ENCODE results near the gene COL6A2. TPM values are rescaled to one million over a fixed set of nuclear protein-coding genes. Genes with fewer than 3 reads are reported as not detected.

COL6A2 gene
- total and polyA plus RNA-seq, 10 of the 15 experiments (the other 5 are each of a cell fraction or from before 2014, with no cell fraction given), result 0.16 to 1.3 (median 0.34) TPM; not detected in 7

DNA sequence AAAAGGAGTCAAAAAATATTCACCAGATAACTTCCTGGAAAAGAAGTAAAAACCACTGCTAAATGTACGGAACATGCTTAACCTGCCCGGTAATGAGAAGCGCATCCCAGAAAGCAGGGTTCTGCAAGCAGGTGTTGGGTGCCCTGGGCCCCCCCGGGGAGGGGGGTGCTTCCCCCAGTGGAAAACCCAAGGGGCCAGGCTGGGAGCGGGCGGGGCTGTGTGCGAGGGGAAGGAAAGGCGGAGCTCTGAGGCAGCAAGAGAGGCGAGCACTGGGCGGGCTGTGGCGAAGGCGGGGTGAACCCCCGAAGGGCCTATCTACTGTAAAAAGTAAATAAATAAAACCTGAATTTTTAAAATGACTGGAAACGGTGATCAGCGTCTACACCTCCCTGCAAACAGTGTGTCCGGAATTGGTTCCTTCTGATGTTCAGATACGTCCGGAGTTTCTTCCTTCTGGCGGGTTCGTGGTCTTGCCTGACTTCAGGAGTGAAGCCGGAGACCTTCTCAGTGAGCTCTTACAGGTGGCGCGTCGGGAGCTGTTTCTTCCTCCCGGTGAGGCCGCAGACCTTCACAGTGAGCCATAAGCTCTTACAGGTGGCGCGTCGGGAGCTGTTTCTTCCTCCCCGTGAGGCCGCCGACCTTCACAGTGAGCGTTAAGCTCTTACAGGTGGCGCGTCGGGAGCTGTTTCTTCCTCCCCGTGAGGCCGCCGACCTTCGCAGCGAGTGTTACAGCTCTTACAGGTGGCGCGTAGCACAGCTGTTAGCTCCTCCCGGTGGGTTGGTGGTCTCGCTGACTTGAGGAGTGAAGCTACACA lies 44.1 kb downstream of the COL6A2 start:
- DNase-seq (ENCODE audit: low read depth, low spot score) (no peak), FAIRE-seq (no peak), ATAC-seq (no peak)
- Histone ChIP-seq H3K36me3 (ENCODE audit: control insufficient read depth in 2 of 2, insufficient read depth in 2 of 2, low read length in 1 of 2) (no peaks in the 10 kb centered on the region), H3K79me2 (ENCODE audit: control insufficient read depth, insufficient read depth, low read length) (no peaks in the 10 kb centered on the region), H4K20me1 (ENCODE audit: control insufficient read depth, insufficient read depth) (no peaks in the 10 kb centered on the region), H3K9me3 (replicated peaks; ENCODE audit: control insufficient read depth, insufficient read depth, low read length) (no peaks in the 10 kb centered on the region; the same call in 2 of the 3 replicates), H3K9ac (ENCODE audit: control insufficient read depth, insufficient read depth, low read length) (no peak overlapping the region), H3K4me1 (ENCODE audit: control insufficient read depth, insufficient read depth, low read length) (no peaks in the 10 kb centered on the region; the same call in 1 of the 2 replicates), H3K27me3 (replicated peaks in 1 of 2; ENCODE audit: control insufficient read depth in 2 of 2, insufficient read depth in 2 of 2, low read length in 1 of 2) (no peaks in the 10 kb centered on the region), H2AFZ (ENCODE audit: control insufficient read depth, low read depth, low read length) (no peak overlapping the region), H3K4me2 (ENCODE audit: control insufficient read depth, insufficient read depth) (no peak overlapping the region), H3K4me3 (no peak overlapping the region), H3K27ac (ENCODE audit: control insufficient read depth, insufficient read depth) (no peak overlapping the region)
- ChIA-PET CTCF (interaction anchor here (0.5 to 2.4 kb wide), 7 partner anchors 83 to 497 kb away, joined by 3 to 29 read pairs (median 4); partner anchors contain the start of genes MCM3AP and YBEY), POLR2A (no interaction called here), RAD21 (ENCODE audit: unreplicated experiment) (interaction anchor here (0.7 to 2.4 kb wide), 4 partner anchors 144 to 184 kb away, joined by 3 to 17 read pairs (median 5); partner anchors contain the start of gene YBEY), SMC1A (ENCODE audit: uncharacterized antibody, unreplicated experiment) (interaction anchor here (2.2 to 2.9 kb wide), 2 partner anchors 12 to 143 kb away, joined by 7 to 15 read pairs; partner anchors contain the start of genes MCM3AP and YBEY)
- in situ Hi-C loops (cut with MboI), result no loop called here
- intact Hi-C loops (cut with micrococcal nuclease; ENCODE audit: unreplicated experiment), result loop anchor here (5.0 to 10.0 kb wide), 3 partner anchors 85 to 170 kb away; partner anchors contain the start of genes LSS, MCM3AP and YBEY
- WGBS (ENCODE audit: insufficient coverage, insufficient replicate concordance, low lambda C conversion rate, missing lambda C conversion rate), result 88% methylated on average over 43 of the region's 45 CpGs
- no TSS peak for BruUV-seq (replicated peaks)
- no peak for TF ChIP-seq NFYA (IDR thresholded peaks at IDR 0.05; ENCODE audit: borderline replicate concordance, low read depth, low read length)

DNA sequence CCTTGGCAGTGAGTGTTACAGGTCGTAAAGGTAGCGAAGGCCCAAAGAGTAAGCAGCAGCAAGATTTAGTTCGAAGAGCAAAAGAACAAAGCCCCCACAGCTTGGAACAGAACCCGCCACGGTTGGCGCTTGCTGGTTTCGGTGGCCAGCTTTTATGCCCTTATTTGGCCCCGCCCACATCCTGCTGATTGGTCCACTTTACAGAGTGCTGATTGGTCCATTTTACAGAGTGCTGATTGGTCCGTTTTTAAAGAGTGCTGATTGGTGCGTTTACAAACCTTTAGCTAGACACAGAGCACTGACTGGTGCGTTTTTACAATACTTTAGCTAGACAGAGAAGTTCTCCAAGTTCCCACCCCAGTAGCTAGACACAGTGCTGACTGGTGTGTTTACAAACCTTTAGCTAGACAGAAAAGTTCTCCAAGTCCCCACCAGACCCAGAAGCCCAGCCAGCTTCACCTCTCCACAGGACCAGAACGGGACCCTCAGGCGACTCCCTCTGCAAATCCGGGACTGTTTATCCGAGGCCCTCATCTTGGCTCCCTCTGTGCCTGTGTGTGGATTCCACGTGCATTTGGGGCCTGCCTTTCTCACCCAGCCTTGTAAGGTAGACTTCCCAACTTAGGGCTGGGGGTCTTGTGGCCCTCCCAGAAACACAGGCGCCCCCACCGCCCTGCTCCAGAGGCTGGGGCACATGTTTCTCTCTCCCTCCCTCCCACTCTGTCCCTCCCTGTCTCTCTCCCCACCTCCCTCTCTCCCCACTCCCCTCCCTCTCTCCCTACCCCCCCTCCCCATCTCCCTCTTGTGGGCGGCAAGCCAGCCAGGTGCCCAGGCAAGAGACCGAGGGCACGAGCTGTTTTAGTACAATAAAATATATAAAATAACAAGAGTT lies 44.9 kb downstream of the COL6A2 start:
- no peaks in the 10 kb centered on the region for H3K27me3 ChIP-seq (replicated peaks in 1 of 2; ENCODE audit: control insufficient read depth in 2 of 2, insufficient read depth in 2 of 2, low read length in 1 of 2)
- H3K36me3 ChIP-seq (ENCODE audit: control insufficient read depth in 2 of 2, insufficient read depth in 2 of 2, low read length in 1 of 2), result no peaks in the 10 kb centered on the region
- H3K79me2 ChIP-seq (ENCODE audit: control insufficient read depth, insufficient read depth, low read length), result no peaks in the 10 kb centered on the region
- ChIA-PET POLR2A (interaction anchor here (0.6 to 1.4 kb wide), 4 partner anchors 75 to 170 kb away, joined by 3 to 5 read pairs (median 3); no protein-coding TSS in a partner anchor), SMC1A (ENCODE audit: uncharacterized antibody, unreplicated experiment) (interaction anchor here (0.8 to 2.9 kb wide), 12 partner anchors 11 to 494 kb away, joined by 3 to 15 read pairs (median 4); partner anchors contain the start of genes MCM3AP and YBEY), CTCF (interaction anchor here (0.7 to 2.4 kb wide), 27 partner anchors 10 to 518 kb away, joined by 3 to 34 read pairs (median 5); partner anchors contain the start of genes LSS, MCM3AP, PRMT2 and YBEY), RAD21 (ENCODE audit: unreplicated experiment) (interaction anchor here (0.6 to 2.4 kb wide), 17 partner anchors 86 to 497 kb away, joined by 3 to 17 read pairs (median 4); partner anchors contain the start of genes C21orf58, DIP2A, LSS and MCM3AP)
- H3K4me3 ChIP-seq, result no peak overlapping the region
- H2AFZ ChIP-seq (ENCODE audit: control insufficient read depth, low read depth, low read length), result no peak overlapping the region
- no peaks in the 10 kb centered on the region; the same call in 2 of the 3 replicates for H3K9me3 ChIP-seq (replicated peaks; ENCODE audit: control insufficient read depth, insufficient read depth, low read length)
- H3K9ac ChIP-seq (ENCODE audit: control insufficient read depth, insufficient read depth, low read length), result no peak overlapping the region
- no TSS peak for BruUV-seq (replicated peaks)
- H3K4me2 ChIP-seq (ENCODE audit: control insufficient read depth, insufficient read depth), result no peak overlapping the region
- no peak overlapping the region for H3K27ac ChIP-seq (ENCODE audit: control insufficient read depth, insufficient read depth)
- DNase-seq (ENCODE audit: low read depth, low spot score), result no peak
- no peaks in the 10 kb centered on the region; the same call in 1 of the 2 replicates for H3K4me1 ChIP-seq (ENCODE audit: control insufficient read depth, insufficient read depth, low read length)
- FAIRE-seq, result no peak
- WGBS (ENCODE audit: insufficient coverage, insufficient replicate concordance, low lambda C conversion rate, missing lambda C conversion rate), result 71% methylated on average over 19 of the region's 21 CpGs
- no peaks in the 10 kb centered on the region for H4K20me1 ChIP-seq (ENCODE audit: control insufficient read depth, insufficient read depth)
- in situ Hi-C loops (cut with MboI) (no loop called here), intact Hi-C loops (cut with micrococcal nuclease; ENCODE audit: unreplicated experiment) (loop anchor here (5.0 to 10.0 kb wide), 3 partner anchors 84 to 171 kb away; partner anchors contain the start of genes LSS, MCM3AP and YBEY)
- no peak for ATAC-seq
- peak; percentile 71 for TF ChIP-seq NFYB (IDR thresholded peaks at IDR 0.05; ENCODE audit: insufficient read depth, low read depth, low read length)
- no peak for TF ChIP-seq HCFC1 (IDR thresholded peaks at IDR 0.05; ENCODE audit: low read length)
- no peak for TF ChIP-seq NR2C1 (IDR thresholded peaks at IDR 0.05)
- no peak for TF ChIP-seq CBX3 (IDR thresholded peaks at IDR 0.05; ENCODE audit: borderline replicate concordance, low read depth)
- TF ChIP-seq PAX5 (IDR thresholded peaks at IDR 0.05; ENCODE audit: borderline replicate concordance, low read depth, low read length), result no peak
- TF ChIP-seq MYB (IDR thresholded peaks at IDR 0.05; ENCODE audit: borderline replicate concordance, low read depth, low read length), result no peak
- TF ChIP-seq, protein P1, sequence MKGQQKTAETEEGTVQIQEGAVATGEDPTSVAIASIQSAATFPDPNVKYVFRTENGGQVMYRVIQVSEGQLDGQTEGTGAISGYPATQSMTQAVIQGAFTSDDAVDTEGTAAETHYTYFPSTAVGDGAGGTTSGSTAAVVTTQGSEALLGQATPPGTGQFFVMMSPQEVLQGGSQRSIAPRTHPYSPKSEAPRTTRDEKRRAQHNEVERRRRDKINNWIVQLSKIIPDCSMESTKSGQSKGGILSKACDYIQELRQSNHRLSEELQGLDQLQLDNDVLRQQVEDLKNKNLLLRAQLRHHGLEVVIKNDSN (IDR thresholded peaks at IDR 0.05; ENCODE audit: borderline replicate concordance, extremely low read length, insufficient read depth, low read depth, low read length), result no peak
- no peak for TF ChIP-seq RBBP5 (conservative IDR thresholded peaks at IDR 0.05)
- no peak for TF ChIP-seq BACH1 (IDR thresholded peaks at IDR 0.05; ENCODE audit: borderline replicate concordance)
- no peak for TF ChIP-seq POLR2AphosphoS5 (IDR thresholded peaks at IDR 0.05; ENCODE audit: low read length)
- no peak for TF ChIP-seq RUNX3 (IDR thresholded peaks at IDR 0.05; ENCODE audit: low read length)
